K562 treated with DMSO at 1 percent for 24 hours (cell line): ENCODE results near the gene SLC39A7. TPM values are rescaled to one million over a fixed set of nuclear protein-coding genes. Genes with fewer than 3 reads are reported as not detected.

Experiments used
- total RNA-seq: library from RNA; unstranded; fragments of 300-600 nt; gene quantifications from 2 replicates; pipeline ENCODE4 v1.2.3, GENCODE V29; 2022; ENCODE audit warnings: low read depth; ENCODE audit not compliant: insufficient read depth

SLC39A7 gene, protein sequence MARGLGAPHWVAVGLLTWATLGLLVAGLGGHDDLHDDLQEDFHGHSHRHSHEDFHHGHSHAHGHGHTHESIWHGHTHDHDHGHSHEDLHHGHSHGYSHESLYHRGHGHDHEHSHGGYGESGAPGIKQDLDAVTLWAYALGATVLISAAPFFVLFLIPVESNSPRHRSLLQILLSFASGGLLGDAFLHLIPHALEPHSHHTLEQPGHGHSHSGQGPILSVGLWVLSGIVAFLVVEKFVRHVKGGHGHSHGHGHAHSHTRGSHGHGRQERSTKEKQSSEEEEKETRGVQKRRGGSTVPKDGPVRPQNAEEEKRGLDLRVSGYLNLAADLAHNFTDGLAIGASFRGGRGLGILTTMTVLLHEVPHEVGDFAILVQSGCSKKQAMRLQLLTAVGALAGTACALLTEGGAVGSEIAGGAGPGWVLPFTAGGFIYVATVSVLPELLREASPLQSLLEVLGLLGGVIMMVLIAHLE
- total RNA-seq: 159 and 162 TPM in 2 replicates

DNA sequence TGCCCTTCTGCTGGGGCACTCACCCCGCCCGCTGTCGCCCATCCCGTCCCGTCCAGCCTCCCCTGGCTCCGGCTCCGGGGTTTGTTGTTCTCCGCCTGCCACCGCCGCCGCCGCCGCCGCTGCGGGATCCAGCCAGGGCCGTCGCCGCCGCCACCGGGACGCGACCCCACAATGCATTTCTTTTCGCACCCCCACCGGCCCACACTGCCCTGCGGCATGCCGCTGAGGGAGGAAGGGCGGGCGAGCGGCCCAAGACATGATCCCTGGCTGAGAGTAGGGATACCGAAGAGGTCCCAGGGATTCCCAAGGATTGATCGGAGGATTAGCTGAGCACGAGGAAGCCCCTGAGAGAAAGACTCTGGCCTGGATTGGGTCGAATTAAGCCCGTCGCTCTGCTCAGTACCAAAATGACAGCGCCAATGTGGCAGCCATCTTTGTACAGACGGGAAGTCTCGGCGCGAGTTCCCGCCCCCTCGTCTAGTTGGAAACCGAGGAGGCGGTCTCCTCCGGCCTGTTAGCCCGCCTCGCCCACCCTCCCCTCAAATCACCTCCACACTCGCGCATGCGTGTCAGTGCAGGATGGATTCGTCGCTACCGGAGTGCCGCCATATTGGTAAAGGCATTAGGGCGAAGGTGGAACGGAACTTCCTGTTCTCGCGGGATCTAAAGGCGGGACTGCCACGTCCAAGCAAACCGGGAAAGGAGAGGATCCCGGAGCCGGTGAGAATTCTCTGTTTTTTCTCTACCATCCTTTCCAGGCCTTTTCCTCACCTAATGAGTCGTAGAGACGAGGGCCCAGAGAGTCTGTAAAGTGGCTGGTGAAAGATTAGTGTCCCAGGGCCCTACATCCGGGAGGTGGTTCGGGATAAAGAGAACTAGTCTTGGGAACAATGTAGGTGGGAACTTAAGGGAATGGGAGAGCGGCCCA lies at the start of gene SLC39A7, which contains the start of gene RXRB:
Gene SLC39A7 (plus strand): TSS at position 649 of the 928 bp plus-strand sequence. CDS start 379 bp downstream, outside the sequence.
Gene RXRB (minus strand): TSS at position 447 of the 928 bp plus-strand sequence. CDS start 189 bp downstream, at position 258.

DNA sequence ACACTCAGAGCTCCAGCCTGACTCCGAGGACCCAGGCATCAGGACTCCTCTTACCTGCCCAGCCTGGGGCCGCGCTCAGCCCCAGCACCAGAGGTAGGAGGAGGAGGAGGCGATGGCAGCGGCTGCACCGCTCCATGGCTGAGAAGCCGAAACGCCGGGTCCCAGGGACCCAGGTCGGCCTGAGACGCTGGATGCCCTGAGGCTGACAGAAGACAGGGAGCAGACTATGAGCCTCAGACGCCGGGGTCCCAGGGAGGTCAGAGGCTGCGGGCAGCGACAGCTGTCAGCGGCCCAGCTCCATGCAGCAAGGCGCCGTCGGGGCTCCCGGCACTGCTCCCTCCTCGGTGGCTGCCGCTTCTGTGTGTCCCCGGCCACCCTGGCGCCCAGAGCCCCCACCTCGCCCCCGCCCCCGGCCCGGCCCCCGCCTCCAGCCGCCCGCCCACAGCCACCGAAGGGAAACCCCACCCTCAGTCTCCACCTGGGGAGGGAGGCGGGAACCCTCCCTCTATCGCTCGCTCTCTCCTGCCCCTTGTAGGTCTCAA lies 8.5 kb upstream of the SLC39A7 start, which contains the start of gene COL11A2:
Gene COL11A2 (minus strand): TSS at position 363 of the 542 bp plus-strand sequence. CDS start 227 bp downstream, at position 136.

DNA sequence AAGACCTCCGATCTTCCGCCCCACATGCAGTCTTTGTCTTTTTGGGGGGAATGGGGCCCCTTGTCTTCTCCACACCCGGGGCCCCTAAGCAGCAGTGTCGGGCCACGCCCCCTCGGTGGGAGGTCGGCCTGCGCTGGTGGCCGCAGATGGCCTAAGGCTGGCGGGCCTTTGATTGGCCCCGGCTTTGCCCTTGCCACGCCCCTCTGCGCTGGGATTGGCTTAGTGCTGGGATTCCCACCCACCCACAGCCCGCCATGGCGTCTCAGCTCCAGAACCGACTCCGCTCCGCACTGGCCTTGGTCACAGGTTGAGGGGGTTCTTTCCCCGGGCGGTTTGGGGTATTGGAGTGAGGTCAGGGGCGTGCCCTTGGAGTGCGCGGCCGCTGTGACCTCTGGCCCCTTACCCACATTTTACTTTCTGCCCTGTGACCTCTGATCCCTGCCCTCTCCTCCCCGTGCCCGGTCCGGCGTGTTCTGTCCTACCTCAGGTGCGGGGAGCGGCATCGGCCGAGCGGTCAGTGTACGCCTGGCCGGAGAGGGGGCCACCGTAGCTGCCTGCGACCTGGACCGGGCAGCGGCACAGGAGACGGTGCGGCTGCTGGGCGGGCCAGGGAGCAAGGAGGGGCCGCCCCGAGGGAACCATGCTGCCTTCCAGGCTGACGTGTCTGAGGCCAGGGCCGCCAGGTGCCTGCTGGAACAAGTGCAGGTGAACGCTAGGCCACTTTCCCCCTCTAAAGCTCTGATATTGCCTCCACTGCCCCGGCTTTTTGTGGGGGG lies 3.9 kb downstream of the SLC39A7 start, which contains the start of gene HSD17B8:
Gene HSD17B8 (plus strand): TSS at position 241 of the 776 bp plus-strand sequence. CDS start 14 bp downstream, at position 255.

DNA sequence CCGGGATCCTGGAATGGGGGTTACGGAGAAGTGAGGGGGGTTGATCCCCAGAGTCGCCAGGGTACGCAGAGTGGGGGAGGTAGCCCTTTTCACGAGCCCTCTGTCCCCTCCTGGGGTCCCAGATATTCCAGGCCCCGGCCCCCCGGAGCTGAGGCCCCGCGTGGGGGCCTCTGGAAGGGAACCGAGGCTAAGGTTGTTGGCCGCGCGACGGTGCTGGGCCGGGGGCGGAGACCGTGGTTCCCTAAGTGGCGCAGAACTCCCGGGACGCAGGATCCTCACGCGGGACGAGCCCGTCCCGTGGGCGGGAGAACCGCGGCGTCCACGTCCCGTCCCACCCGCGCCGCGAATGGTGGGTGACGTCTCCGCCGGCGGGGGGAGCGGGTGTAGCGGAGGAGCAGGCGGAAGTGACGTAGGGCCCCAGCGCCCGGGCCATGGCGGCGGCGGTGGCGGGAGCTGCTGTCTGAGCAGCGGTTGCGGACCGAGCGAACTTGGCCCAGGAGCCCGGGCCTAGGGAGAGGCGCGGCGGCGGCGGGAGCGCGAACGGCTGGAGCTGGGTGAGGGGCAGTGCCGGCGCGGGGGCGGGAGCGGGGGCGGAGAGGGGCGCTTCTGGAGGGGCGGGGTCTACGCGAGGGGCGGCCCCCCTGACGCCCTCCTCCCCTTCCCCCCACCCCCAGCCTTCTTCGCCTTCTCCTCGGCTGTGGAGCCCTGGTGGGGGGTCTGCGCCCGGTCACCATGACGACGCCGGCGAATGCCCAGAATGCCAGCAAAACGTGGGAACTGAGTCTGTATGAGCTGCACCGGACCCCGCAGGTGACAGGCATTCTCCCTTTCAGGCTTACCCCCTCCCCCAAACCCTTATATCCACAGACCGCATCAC lies 7.7 kb downstream of the SLC39A7 start, which contains the start of gene RING1:
Gene RING1 (plus strand): TSS at position 410 of the 877 bp plus-strand sequence. CDS start 323 bp downstream, at position 733.

Other genes with a start within 250 kb of the SLC39A7 start
- gene HLA-DMA, start 247.8 kb upstream of the SLC39A7 start, total RNA-seq: 0.61 TPM in 1 of 2 replicates, not detected in the other
- 209 and 229 TPM in 2 replicates for gene BRD2, start 232.3 kb upstream of the SLC39A7 start, total RNA-seq
- not detected in 2 replicates for gene HLA-DOA, start 191.3 kb upstream of the SLC39A7 start, total RNA-seq
- 0.86 TPM in 1 of 2 replicates, not detected in the other for gene HLA-DPA1, start 127.2 kb upstream of the SLC39A7 start, total RNA-seq
- 1.3 and 1.9 TPM in 2 replicates for gene HLA-DPB1, start 124.9 kb upstream of the SLC39A7 start, total RNA-seq
- gene COL11A2, start 8.4 kb upstream of the SLC39A7 start, total RNA-seq: 0.25 TPM in 2 replicates
- gene RXRB, start 202 bp upstream of the SLC39A7 start, total RNA-seq: 42.1 and 43.1 TPM in 2 replicates
- 20.2 and 25.9 TPM in 2 replicates for gene HSD17B8, start 3.8 kb downstream of the SLC39A7 start, total RNA-seq
- gene RING1, start 7.6 kb downstream of the SLC39A7 start, total RNA-seq: 82.7 and 82.9 TPM in 2 replicates
- 42.4 and 43.5 TPM in 2 replicates for gene VPS52, start 71.0 kb downstream of the SLC39A7 start, total RNA-seq
- 11,722 and 11,744 TPM in 2 replicates for gene RPS18, start 71.2 kb downstream of the SLC39A7 start, total RNA-seq
- 5.7 and 6.9 TPM in 2 replicates for gene B3GALT4, start 76.3 kb downstream of the SLC39A7 start, total RNA-seq
- gene WDR46, start 88.4 kb downstream of the SLC39A7 start, total RNA-seq: 51.7 and 61.6 TPM in 2 replicates
- gene PFDN6, start 88.7 kb downstream of the SLC39A7 start, total RNA-seq: 148 and 157 TPM in 2 replicates
- 29.8 and 32.5 TPM in 2 replicates for gene RGL2, start 98.1 kb downstream of the SLC39A7 start, total RNA-seq
- 206 and 216 TPM in 2 replicates for gene TAPBP, start 113.2 kb downstream of the SLC39A7 start, total RNA-seq
- gene ZBTB22, start 116.9 kb downstream of the SLC39A7 start, total RNA-seq: 16.2 and 18.1 TPM in 2 replicates
- gene DAXX, start 122.1 kb downstream of the SLC39A7 start, total RNA-seq: 64.0 and 65.4 TPM in 2 replicates
- gene KIFC1, start 191.0 kb downstream of the SLC39A7 start, total RNA-seq: 124 and 134 TPM in 2 replicates
- 78.1 and 78.5 TPM in 2 replicates for gene PHF1, start 210.1 kb downstream of the SLC39A7 start, total RNA-seq
- 408 and 423 TPM in 2 replicates for gene CUTA, start 217.2 kb downstream of the SLC39A7 start, total RNA-seq
- gene SYNGAP1, start 219.2 kb downstream of the SLC39A7 start, total RNA-seq: 8.1 and 8.4 TPM in 2 replicates